Measurements from ENCODE around the gene POLE3.

- TF ChIP-seq CTCF (conservative IDR thresholded peaks at IDR 0.05; ENCODE audit: low read length) (no peak), EZH2phosphoT487 (IDR thresholded peaks at IDR 0.05; ENCODE audit: borderline replicate concordance) (no peak)
Measured at GRCh38 chr9:113369855-113370140, 40.7 kb downstream of the POLE3 start.

Measured in Loucy (cell line).